Prostate gland (tissue), 2 donors: ENCODE data around the gene PWWP2B. TPM values are rescaled to one million over a fixed set of nuclear protein-coding genes. Genes with fewer than 3 reads are reported as not detected.

ENCODE experiments used
- DNase-seq: peaks from one replicate; pipeline ENCODE4 v3.0.0-alpha.2; 2019; ENCODE audit warnings: low spot score
- H3K27ac ChIP-seq, 2 donors: fragments of 200-600 bp; sonication (generic); 2 replicates each; pipeline ENCODE4 v1.5.1; 2017 to 2019
- H3K27me3 ChIP-seq: fragments of 200-600 bp; sonication (generic); replicated peaks from 2 replicates; pipeline ENCODE4 v1.5.1; 2019; ENCODE audit not compliant: insufficient read depth
- H3K36me3 ChIP-seq, 2 donors: fragments of 200-600 bp; sonication (generic); 1 replicate in 1 of 2; 2 replicates in 1 of 2; pipeline versions ENCODE4 v1.5.1 to v1.8.1; 2017 to 2019
- H3K4me1 ChIP-seq: fragments of 200-600 bp; sonication (generic); replicated peaks from 2 replicates; pipeline ENCODE4 v1.5.1; 2019
- H3K4me3 ChIP-seq, 2 donors: fragments of 200-600 bp; sonication (generic); 2 replicates each; pipeline ENCODE4 v1.5.1; 2017 to 2019
- H3K9me3 ChIP-seq: fragments of 200-600 bp; sonication (generic); 2 replicates; pipeline ENCODE4 v1.5.1; 2017
- CTCF ChIP-seq, 4 experiments: fragments of 200-600 bp in 2 of 4; fragments of 450-650 bp in 2 of 4; sonication (generic) in 2 of 4; IDR thresholded peaks; 1 replicate in 3 of 4; 2 replicates in 1 of 4; pipeline ENCODE4 v1.5.1; 2016 to 2019; ENCODE audit warnings: antibody characterized with exemption in 4 of 4, mild to moderate bottlenecking in 2 of 4, moderate library complexity in 2 of 4
- POLR2A ChIP-seq: fragments of 450-650 bp; IDR thresholded peaks from one replicate; pipeline ENCODE4 v1.6.1; 2016; ENCODE audit warnings: antibody characterized with exemption, mild to moderate bottlenecking
- POLR2AphosphoS5 ChIP-seq: sonication (generic); formaldehyde crosslinking; IDR thresholded peaks from one replicate; pipeline ENCODE4 v1.6.1; 2017; ENCODE audit warnings: antibody characterized with exemption
- WGBS: methylation state at CpG from one replicate; pipeline ENCODE4 v1.1.5; 2018; 5-methylcytosine and 5-hydroxymethylcytosine counted together
- intact Hi-C: fragments of 100-400 bp; cut with DNase I; formaldehyde crosslinking; loops from one replicate; pipeline ENCODE4 v1.14.2; 2022
- total RNA-seq, 2 donors: library from RNA; depleted of rRNA; stranded (reverse); fragments of >200 nt; gene quantifications; one replicate each; pipeline ENCODE4 v1.1.0, GENCODE V29; 2016

PWWP2B gene
- total RNA-seq, 2 donors from 2014 or later: 27.5 to 36.6 TPM

GRCh38 chr10:132403511-132404168 lies 6.6 kb downstream of the PWWP2B start:
- Histone ChIP-seq H3K4me3 (no peak overlapping the region), H3K27me3 (no peaks in the 10 kb centered on the region), H3K4me1 (peaks cover 49% of the 10 kb centered on the region), H3K36me3 (no peaks in the 10 kb centered on the region), H3K27ac (peak overlapping the region in 1 of 2 donors; percentile 55), H3K9me3 (no peaks in the 10 kb centered on the region)
- 79% methylated on average over 16 of the region's 25 CpGs for WGBS
- DNase-seq: no peak
- TF ChIP-seq CTCF (IDR thresholded peaks at IDR 0.05) (no peak), POLR2A (peak; percentile 41)
- intact Hi-C loops: no loop called here

- Histone ChIP-seq H3K4me3 (no peak overlapping the region), H3K4me1 (peaks cover 50% of the 10 kb centered on the region), H3K27ac (peak overlapping the region in 1 of 2 donors; percentile 55), H3K27me3 (no peaks in the 10 kb centered on the region), H3K9me3 (no peaks in the 10 kb centered on the region), H3K36me3 (no peaks in the 10 kb centered on the region)
- no peak for TF ChIP-seq POLR2A
- TF ChIP-seq POLR2AphosphoS5: no peak
- 79% methylated on average over 30 of the region's 32 CpGs for WGBS
- intact Hi-C loops: no loop called here
- no peak for DNase-seq
Observed at GRCh38 chr10:132404169-132404880, 7.3 kb downstream of the PWWP2B start.

- intact Hi-C loops: no loop called here
- DNase-seq: no peak
- 91% methylated on average over 44 of the region's 54 CpGs for WGBS
- no peaks in the 10 kb centered on the region for H3K9me3 ChIP-seq
- no peaks in the 10 kb centered on the region for H3K27me3 ChIP-seq
- no peak overlapping the region for H3K27ac ChIP-seq
- H3K4me3 ChIP-seq: no peak overlapping the region
- H3K4me1 ChIP-seq: peaks cover 44% of the 10 kb centered on the region
- no peaks in the 10 kb centered on the region for H3K36me3 ChIP-seq
- no peak for TF ChIP-seq POLR2AphosphoS5
- no peak for TF ChIP-seq POLR2A
- no peak for TF ChIP-seq CTCF (IDR thresholded peaks at IDR 0.05)
Observed at GRCh38 chr10:132404911-132405462, 8.0 kb downstream of the PWWP2B start.

GRCh38 chr10:132405463-132405991 lies 8.5 kb downstream of the PWWP2B start:
- peaks cover 48% of the 10 kb centered on the region for H3K4me1 ChIP-seq
- 96% methylated on average over 53 of the region's 53 CpGs for WGBS

More at GRCh38 chr10:132405463-132405991, 8.5 kb downstream of the PWWP2B start:
- no peak overlapping the region for H3K4me3 ChIP-seq
- H3K9me3 ChIP-seq: no peaks in the 10 kb centered on the region
- no peak overlapping the region for H3K27ac ChIP-seq
- intact Hi-C loops: no loop called here
- DNase-seq: no peak
- H3K27me3 ChIP-seq: no peaks in the 10 kb centered on the region
- H3K36me3 ChIP-seq: no peaks in the 10 kb centered on the region
- TF ChIP-seq POLR2AphosphoS5 (no peak), CTCF (IDR thresholded peaks at IDR 0.05) (no peak), POLR2A (no peak)
